Sciatic nerve (tissue), 2 donors: ENCODE measurements around the gene CLIC6. TPM values are rescaled to one million over a fixed set of nuclear protein-coding genes. Genes with fewer than 3 reads are reported as not detected.

Experiments used
- ATAC-seq: fragments of 200-7000 bp; cut with Tn5 transposase; one replicate; pipeline ENCODE4 v1.9.1; 2020; ENCODE audit warnings: mild to moderate bottlenecking, moderate library complexity
- DNase-seq: peaks from one replicate; pipeline ENCODE4 v3.0.0-alpha.2; 2020; ENCODE audit warnings: low spot score
- intact Hi-C: fragments of 100-400 bp; cut with DNase I; formaldehyde crosslinking; loops from one replicate; pipeline ENCODE4 v1.14.2; 2022
- total RNA-seq: library from RNA; stranded (reverse); fragmentation: NEBNext Ultra II Directional; extraction: Animal tissue kit (Norgen Biotek cat#: 25700); gene quantifications from one replicate; pipeline ENCODE4 v1.2.1, GENCODE V29; 2021
- donor health status: DM: no; HTN: no; CAD: no.
- donor health status: DM: no; HTN: no; CAD: no.

Gene CLIC6
- 4.7 TPM for total RNA-seq

- peak; percentile 65 for DNase-seq
- ATAC-seq = peak; percentile 47
- intact Hi-C loops = no loop called here
Observed at GRCh38 chr21:34668803-34669148, at the start of gene CLIC6. TSS of gene CLIC6 (plus strand) at chr21:34668994. CDS start at chr21:34669389, 395 bp downstream.

- DNase-seq (no peak), ATAC-seq (no peak)
- intact Hi-C loops = no loop called here
Observed at GRCh38 chr21:34619841-34620665, 48.7 kb upstream of the CLIC6 start.

DNA sequence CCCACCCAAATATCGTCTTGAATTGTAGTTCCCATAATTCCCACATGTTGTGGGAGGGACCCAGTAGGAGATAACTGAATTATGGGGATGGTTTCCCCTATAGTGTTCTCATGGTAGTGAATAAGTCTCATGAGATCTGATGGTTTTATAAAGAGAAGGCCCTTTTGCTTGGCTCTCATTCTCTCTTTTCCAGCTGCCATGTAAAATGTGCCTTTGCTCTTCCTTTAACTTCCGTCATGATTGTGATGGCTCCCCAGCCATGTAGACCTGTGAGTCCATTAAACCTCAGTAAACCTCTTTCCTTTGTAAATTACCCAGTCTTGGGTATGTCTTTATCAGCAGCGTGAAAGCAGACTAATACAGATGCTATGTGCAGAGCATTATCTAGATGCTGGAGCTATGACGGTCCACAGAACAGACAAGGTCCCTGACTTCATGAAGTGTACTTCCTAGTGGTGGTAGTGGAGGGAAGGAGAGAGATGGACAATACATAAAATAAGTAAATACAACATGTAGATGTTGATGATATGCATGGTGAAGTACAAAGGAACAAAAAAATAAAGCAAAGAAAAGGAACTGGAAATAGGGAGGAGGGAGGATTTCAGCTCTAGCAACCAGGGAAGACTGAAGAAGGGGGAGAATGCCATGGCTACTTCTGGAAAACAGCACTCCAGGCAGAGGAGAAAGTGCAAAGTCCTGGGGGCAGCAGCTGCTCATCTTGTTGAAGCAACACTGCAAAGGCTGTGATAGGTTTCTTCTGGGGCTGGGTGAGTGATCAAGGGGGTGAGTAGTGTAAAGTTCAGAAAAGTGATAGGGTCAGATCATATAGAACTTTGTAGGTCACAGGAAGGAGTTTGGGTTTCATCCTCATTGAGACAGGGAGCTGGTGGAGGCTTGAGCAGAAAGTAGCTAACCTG lies 47.1 kb upstream of the CLIC6 start:
- no peak for DNase-seq
- intact Hi-C loops = no loop called here
- ATAC-seq = no peak

DNA sequence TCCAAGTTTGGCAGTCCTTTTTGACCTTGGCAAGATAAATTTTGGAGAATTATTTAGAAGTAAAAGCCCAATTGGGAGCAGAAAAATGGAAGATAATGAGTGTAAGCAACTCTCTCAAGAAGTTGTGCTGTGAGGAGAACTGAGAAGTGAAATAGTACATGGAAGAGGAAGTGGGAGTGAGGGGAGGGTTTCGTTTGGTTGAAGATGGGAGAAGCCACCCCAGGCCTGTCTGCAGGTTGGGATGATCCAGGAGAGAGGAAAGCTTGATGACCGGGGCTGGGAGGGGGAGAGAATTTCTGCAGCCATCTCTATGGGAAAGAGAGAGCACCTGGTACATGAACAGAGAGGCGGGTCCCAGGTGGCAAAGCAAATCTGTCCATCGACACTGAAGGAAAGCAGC lies 45.3 kb upstream of the CLIC6 start:
- no peak for ATAC-seq

GRCh38 chr21:34625030-34625593 lies 43.7 kb upstream of the CLIC6 start:
- DNase-seq = no peak
- no peak for ATAC-seq

More for the DNA sequence above, 45.3 kb upstream of the CLIC6 start:
- no peak for DNase-seq
- intact Hi-C loops = no loop called here

GRCh38 chr21:34626131-34626530 lies 42.7 kb upstream of the CLIC6 start:
- intact Hi-C loops = no loop called here
- DNase-seq (no peak), ATAC-seq (no peak)

More at GRCh38 chr21:34625030-34625593, 43.7 kb upstream of the CLIC6 start:
- intact Hi-C loops = no loop called here

DNA sequence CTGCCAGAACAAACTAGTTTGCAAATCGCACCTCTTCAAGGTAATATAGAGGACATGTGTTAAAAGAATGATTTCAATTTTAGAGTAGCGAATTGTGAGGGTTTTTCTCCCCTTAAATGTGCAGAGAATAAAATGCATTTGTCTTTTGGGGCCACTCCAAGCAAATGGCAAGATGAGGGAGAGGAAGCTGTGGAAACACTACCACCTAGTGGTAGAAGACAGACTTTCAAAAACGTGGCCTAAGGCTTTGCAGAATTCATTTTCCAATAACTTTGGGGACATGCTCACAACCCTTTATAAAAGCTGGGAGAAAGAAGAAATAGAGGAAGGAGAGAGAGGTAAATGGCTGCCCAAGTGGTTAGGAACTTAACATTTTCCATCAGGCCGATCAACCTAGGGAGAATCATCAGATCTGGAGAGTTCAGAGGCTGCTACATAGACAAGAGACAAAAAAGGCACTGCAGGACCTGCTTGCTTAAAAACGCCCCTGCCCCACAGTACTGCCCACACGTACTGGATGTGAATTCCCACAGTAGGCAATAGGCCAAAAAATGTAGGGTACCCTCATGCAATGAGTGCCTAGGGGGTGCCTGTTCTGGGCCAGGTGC lies 38.2 kb upstream of the CLIC6 start:
- DNase-seq = no peak
- intact Hi-C loops = no loop called here

DNA sequence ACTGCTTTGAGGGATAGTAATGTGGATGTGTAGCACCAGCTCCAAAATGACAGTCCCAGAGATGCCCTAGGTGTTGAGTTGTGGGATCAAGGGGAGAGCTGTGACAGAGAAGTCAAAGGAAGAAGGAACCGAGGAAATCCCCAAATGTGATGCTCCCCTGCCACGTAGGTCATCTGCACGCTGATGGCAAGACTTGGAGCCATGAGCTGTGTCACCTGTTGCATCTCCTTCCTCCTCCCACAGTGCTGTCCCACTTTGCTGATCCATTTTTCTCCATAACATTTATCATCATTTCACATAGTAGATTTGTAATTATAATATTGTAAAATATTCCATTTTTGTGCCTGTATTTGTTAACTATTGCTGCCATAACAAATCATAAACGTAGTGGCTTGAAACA lies 36.3 kb upstream of the CLIC6 start:
- DNase-seq (no peak), ATAC-seq (no peak)
- intact Hi-C loops = no loop called here

More for the DNA sequence above, 38.2 kb upstream of the CLIC6 start:
- ATAC-seq = peak; percentile 76

- DNase-seq = no peak
- no peak for ATAC-seq
- intact Hi-C loops = no loop called here
Observed at GRCh38 chr21:34635307-34635706, 33.5 kb upstream of the CLIC6 start.

- no peak for DNase-seq
- intact Hi-C loops = no loop called here
- no peak for ATAC-seq
Observed at GRCh38 chr21:34636961-34637360, 31.8 kb upstream of the CLIC6 start.

GRCh38 chr21:34639250-34639649 lies 29.5 kb upstream of the CLIC6 start:
- ATAC-seq = no peak
- intact Hi-C loops = no loop called here
- DNase-seq = no peak

- intact Hi-C loops = no loop called here
- ATAC-seq = no peak
- no peak for DNase-seq
Observed at GRCh38 chr21:34639882-34640788, 28.7 kb upstream of the CLIC6 start.

GRCh38 chr21:34640858-34641257 lies 27.9 kb upstream of the CLIC6 start:
- ATAC-seq = no peak
- no peak for DNase-seq
- intact Hi-C loops = no loop called here

DNA sequence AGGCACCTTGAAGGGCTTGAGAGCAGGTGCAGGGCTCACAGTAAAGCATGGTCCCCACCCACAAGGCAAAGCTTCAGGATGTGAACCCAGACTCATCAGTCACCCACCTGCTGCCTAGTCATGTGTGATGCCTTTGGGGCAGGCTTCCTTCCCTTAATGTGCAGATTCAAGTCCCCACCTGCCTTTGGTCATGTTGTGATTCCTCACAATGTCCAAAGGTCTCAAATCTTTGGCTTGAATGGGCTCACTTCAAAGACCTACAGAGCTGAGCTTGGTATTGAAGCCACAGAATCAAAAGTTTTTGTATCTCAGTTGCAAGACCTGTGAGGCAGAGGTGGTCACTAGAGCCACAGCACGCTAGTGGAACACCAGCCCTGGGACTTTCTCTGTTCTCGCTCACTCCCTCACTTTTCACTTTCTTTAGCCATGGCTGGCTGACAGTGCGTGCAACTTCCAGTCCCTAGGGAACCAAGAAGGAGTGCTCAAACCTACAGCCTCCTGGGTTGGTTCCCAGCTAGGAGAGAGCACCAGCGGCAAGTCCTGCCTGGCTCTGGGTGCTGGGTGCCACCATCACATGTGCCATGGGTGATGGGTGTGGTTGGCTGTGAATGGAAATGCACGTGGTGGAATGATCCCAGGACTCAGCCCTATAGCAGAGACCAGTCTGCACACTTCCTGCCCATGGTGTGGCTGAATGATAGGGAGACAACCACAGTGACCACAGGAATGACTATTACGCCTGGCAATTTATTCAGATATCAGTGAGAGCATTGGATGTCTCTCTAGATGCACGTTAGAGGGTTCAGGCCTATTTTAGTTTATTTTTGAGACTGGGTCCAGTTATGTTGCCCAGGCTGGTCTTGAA lies 26.4 kb upstream of the CLIC6 start:
- ATAC-seq (no peak), DNase-seq (no peak)
- intact Hi-C loops = no loop called here

DNA sequence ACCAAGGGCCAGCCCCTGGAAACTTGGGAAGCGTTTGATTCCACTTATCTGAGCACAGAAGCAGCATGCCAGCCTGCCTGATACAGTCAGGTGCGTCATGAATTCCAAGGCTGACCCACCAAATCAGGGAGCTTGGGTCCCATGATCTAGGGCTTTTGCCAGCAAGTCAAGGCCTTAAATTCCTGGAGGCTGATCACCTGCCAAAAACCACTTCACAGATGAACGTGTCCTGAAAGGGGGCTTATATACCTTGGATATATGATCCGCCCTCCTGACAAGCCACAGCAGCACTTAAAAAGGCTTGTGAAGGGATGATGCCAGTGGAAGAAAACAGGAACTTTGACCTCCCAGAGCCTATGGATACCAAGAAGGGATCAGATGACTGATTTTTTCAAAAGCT lies 24.0 kb upstream of the CLIC6 start:
- DNase-seq = no peak
- intact Hi-C loops = no loop called here
- no peak for ATAC-seq

DNA sequence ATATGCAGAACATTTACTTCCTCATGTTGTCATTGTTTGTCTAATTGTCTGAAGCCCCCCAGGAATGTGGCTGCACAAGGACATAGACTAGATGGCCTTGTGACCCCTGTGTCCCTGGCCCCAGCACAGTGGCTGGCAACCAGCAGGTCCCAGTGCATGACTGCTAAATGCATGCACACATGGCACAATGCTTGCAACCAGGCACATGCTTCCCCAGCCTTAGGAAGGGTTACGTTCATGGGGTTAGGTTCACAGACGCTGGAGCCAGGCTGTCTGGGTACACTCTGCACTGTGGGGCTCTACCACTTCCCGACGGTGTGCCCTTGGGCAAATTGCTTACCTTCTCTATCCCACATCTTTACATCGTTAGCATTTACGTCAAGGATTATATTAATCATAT lies 21.2 kb upstream of the CLIC6 start:
- intact Hi-C loops = no loop called here
- DNase-seq (no peak), ATAC-seq (no peak)

DNA sequence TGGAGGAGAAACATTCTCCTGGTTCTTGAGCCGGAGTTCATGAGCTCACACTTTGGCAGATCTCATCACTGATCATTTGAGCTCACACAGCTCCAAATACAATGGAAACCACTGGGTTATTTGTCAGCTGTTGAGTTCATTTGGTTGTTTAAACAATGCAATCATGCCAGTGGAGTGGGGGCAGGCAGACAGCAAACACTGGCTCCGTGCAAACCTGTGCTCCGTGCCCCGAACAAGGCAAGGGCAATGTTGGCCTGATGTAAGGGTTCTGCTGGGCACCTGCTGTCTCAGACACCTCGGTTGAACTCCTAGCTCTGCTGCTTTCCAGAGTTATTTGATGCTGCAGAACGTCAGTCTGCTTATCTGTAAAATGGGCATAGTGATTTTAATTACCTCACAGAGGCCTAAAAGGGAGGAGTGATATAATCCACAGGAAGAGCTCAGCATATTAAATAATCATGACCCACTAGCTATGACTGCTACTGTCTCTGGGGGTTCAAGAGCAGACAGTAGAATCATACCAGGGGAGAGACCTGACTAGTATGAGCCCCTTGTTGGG lies 20.0 kb upstream of the CLIC6 start:
- ATAC-seq (no peak), DNase-seq (no peak)
- intact Hi-C loops = no loop called here
